Measurements from ENCODE around the gene GUCA1A. TPM values are rescaled to one million over a fixed set of nuclear protein-coding genes. Genes with fewer than 3 reads are reported as not detected.
A peak's percentile ranks its signal among the peaks of the same experiment; 100 is the strongest.

GUCA1A gene
- total and polyA plus RNA-seq, 8 donors: 0.12 TPM; not detected in 7

DNA sequence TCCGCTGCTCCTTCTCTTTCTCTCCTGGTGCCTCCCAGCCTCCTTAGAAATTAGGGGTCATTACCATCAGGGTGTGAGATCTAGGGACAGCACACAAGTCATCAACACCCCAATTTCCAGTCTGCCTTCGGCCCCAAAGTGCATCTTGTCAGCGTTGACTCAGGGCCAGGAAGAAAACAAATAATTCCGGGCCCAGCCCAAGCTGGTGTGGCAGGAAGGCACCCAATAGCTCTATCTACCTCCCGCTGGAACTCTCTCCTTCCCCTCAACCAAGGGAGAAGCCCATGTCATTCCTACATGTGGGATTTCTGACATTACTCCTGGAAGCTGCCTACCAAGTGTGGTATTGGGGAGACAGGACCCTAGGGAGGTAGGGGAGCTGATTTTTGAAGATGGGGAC, 19.2 kb upstream of the GUCA1A start:
- no peak for DNase-seq
- no peak overlapping the region for H3K4me3 ChIP-seq
- ATAC-seq: no peak
- 59 to 63% methylated on average over 5 of the region's 5 CpGs for WGBS, 2 donors
- intact Hi-C loops (cut with DNase I): no loop called here
- no peaks in the 10 kb centered on the region for H3K4me1 ChIP-seq
- no peak for FAIRE-seq
- H3K9me3 ChIP-seq: no peaks in the 10 kb centered on the region
- H3K27ac ChIP-seq: no peak overlapping the region
- no peaks in the 10 kb centered on the region for H3K27me3 ChIP-seq
- no peaks in the 10 kb centered on the region for H3K36me3 ChIP-seq
- TF ChIP-seq, protein P1, sequence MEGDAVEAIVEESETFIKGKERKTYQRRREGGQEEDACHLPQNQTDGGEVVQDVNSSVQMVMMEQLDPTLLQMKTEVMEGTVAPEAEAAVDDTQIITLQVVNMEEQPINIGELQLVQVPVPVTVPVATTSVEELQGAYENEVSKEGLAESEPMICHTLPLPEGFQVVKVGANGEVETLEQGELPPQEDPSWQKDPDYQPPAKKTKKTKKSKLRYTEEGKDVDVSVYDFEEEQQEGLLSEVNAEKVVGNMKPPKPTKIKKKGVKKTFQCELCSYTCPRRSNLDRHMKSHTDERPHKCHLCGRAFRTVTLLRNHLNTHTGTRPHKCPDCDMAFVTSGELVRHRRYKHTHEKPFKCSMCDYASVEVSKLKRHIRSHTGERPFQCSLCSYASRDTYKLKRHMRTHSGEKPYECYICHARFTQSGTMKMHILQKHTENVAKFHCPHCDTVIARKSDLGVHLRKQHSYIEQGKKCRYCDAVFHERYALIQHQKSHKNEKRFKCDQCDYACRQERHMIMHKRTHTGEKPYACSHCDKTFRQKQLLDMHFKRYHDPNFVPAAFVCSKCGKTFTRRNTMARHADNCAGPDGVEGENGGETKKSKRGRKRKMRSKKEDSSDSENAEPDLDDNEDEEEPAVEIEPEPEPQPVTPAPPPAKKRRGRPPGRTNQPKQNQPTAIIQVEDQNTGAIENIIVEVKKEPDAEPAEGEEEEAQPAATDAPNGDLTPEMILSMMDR (IDR thresholded peaks at IDR 0.05): no peak

DNA sequence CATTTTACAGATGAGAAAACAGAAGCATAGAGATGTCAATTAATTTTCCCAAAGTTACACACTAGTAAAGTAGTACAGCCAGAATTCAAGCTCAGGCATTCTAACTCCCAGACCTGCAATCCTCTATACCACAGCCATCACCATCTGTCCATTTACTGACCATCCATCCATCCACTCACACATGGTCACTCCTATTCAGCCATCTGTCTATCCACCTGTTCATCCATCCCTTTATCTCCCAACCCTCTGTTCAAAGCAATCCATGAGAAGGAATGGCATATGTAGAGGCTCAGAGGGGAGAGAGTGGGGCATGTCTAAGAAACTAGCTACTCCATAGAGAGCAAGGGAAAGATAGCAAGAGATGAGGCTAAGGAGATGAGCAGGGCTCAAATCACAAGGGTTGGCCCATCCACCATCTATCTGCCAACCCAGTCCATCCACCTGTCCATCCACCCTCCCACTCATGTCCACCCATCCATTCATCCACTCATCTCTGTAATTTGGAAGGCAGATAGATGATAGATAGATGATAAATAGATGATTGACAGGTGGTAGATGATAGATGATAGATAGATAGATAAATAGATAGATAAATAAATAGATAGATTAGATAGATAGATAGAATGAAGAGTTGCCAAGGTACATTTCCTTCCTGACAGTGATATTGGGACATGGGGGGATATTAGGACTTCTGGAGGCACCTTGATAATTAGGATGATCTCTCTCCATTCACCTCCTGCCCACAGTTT, 18.5 kb upstream of the GUCA1A start:
- FAIRE-seq: no peak

DNA sequence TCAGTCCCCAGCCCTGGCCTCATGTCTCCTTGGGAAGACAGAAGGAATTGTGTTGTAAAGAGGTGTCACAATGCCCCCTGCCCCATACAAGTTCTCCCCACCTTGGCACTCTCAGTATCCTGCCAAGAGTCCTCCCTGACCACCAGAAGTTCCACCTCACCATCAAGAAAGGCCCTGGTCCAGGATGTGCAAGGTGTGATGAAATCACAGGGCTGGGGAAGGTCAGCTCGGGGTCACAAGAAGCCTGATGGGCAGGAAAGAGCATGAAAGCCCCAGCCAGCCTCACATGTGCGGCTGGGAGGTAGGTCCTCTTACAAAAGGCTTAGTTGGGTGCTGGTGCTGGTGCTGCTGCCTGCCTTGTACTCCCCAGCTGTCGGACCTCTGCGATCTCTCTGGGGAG, 17.9 kb upstream of the GUCA1A start:
- Histone ChIP-seq H3K4me1 (no peaks in the 10 kb centered on the region), H3K27me3 (no peaks in the 10 kb centered on the region), H3K36me3 (no peaks in the 10 kb centered on the region), H3K27ac (no peak overlapping the region), H3K4me3 (no peak overlapping the region), H3K9me3 (no peaks in the 10 kb centered on the region)
- ATAC-seq (no peak), DNase-seq (no peak), FAIRE-seq (no peak)
- TF ChIP-seq, protein P1 (IDR thresholded peaks at IDR 0.05): no peak
- WGBS, 2 donors: 84 to 89% methylated on average over 4 of the region's 4 CpGs
- intact Hi-C loops (cut with DNase I): no loop called here

More for the DNA sequence above, 18.5 kb upstream of the GUCA1A start:
- Histone ChIP-seq H3K9me3 (no peaks in the 10 kb centered on the region), H3K36me3 (no peaks in the 10 kb centered on the region), H3K27ac (no peak overlapping the region), H3K4me3 (no peak overlapping the region), H3K4me1 (no peaks in the 10 kb centered on the region), H3K27me3 (no peaks in the 10 kb centered on the region)
- TF ChIP-seq, protein P1 (IDR thresholded peaks at IDR 0.05): no peak
- no peak for ATAC-seq
- intact Hi-C loops (cut with DNase I): no loop called here
- no peak for DNase-seq

DNA sequence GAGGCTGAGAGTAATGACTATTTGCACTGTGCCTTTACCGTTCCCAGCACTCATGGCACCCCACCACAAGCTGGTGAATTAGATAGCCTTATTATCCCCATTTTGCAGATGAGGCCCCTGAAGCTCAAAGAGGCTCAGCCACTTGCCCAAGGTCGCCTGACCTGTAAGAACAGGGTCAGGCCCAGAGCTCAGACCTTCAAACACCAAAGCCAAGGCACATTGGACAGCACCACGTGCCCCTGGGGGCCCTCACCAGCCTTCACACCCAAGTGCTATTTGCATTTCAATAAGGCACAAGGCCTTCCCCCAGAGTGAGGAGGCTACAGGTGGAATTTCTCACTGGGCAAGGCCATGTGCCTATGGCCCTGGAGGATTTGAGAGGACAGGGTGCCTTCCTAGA, 16.5 kb upstream of the GUCA1A start:
- DNase-seq: no peak
- Histone ChIP-seq H3K27ac (no peak overlapping the region), H3K27me3 (no peaks in the 10 kb centered on the region), H3K4me3 (no peak overlapping the region), H3K4me1 (no peaks in the 10 kb centered on the region), H3K36me3 (no peaks in the 10 kb centered on the region), H3K9me3 (no peaks in the 10 kb centered on the region)
- TF ChIP-seq, protein P1 (IDR thresholded peaks at IDR 0.05): no peak
- FAIRE-seq: no peak
- 70 to 73% methylated on average over 3 of the region's 3 CpGs for WGBS, 2 donors
- intact Hi-C loops (cut with DNase I): no loop called here
- ATAC-seq: no peak

DNA sequence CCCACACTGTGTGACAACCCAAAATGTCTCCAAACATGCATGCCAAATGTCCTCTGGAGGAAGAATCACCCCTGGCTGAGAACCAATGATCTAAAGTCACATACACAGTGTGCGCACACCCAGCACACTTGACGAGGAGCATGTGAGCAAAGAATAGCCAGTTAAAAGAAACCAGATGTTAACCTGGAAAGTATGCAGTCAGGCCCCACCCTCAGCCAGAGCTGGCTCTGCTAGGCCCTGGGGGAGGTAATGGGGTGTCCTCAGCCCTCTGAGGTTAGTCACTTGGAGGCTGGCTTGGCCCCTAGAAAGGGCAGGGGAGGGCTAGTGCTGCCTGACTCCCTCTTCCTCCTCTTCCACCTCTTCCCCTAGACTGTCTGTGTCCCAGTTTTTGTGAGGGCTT, 15.2 kb upstream of the GUCA1A start:
- no peaks in the 10 kb centered on the region for H3K36me3 ChIP-seq
- 81 to 82% methylated on average over 2 of the region's 2 CpGs for WGBS, 2 donors
- no peaks in the 10 kb centered on the region for H3K9me3 ChIP-seq
- no peak overlapping the region for H3K27ac ChIP-seq
- H3K4me1 ChIP-seq: no peaks in the 10 kb centered on the region
- DNase-seq (no peak), ATAC-seq (peak in 1 of 4 donors; percentile 18), FAIRE-seq (no peak)
- no peaks in the 10 kb centered on the region for H3K27me3 ChIP-seq
- TF ChIP-seq, protein P1 (IDR thresholded peaks at IDR 0.05): no peak
- intact Hi-C loops (cut with DNase I): no loop called here
- H3K4me3 ChIP-seq: no peak overlapping the region
